ENCODE data around the gene KPNA6.

- TF ChIP-seq CTCF (conservative IDR thresholded peaks at IDR 0.05; ENCODE audit: low read depth, low read length) (peak; percentile 32; the same call in 1 of the 2 replicates), RAD21 (IDR thresholded peaks at IDR 0.05; ENCODE audit: low read length) (no peak)
Measured at GRCh38 chr1:32073299-32074229, 34.3 kb upstream of the KPNA6 start.

Measured in IMR-90 (cell line).